Right lobe of liver (tissue), 4 donors: ENCODE results near the gene TERB2.

Experiments
- POLR2A ChIP-seq: fragments of 450-650 bp; IDR thresholded peaks from one replicate; pipeline ENCODE4 v1.6.1; 2017; ENCODE audit warnings: antibody characterized with exemption, mild to moderate bottlenecking
- TF ChIP-seq, protein P1 (sequence below), 4 donors: fragments of 200-600 bp in 3 of 4; fragments of 450-650 bp in 1 of 4; IDR thresholded peaks; one replicate each; pipeline versions ENCODE4 v1.5.1 to v1.8.0; 2016 to 2022; ENCODE audit warnings: antibody characterized with exemption in 4 of 4, mild to moderate bottlenecking in 2 of 4
- donor health status: DM: no; HTN: no; CAD: no.
- donor health status: DM: no; HTN: no; CAD: no.
- donor health status: DM: no; HTN: yes; CAD: no.

DNA sequence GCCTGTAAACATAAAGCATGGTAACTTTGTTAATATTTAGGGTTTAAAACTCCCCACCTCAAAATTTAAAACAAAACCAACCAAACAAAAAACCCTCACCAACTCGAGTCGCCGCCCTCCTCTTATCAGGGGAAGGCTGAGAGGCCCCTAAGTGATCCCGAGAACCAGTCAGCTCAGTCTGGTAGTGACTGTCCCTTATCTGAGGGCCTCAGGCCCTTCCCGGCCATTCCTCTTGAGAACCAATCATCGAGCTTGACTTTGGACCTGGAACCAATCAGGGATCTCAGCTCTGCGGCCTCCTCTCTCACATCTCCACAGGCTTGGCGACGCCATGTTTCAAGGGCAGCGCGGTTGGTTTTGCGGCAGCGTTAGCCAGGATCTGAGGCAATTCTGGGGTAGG lies at the start of gene TERB2:
- TF ChIP-seq, protein P1, sequence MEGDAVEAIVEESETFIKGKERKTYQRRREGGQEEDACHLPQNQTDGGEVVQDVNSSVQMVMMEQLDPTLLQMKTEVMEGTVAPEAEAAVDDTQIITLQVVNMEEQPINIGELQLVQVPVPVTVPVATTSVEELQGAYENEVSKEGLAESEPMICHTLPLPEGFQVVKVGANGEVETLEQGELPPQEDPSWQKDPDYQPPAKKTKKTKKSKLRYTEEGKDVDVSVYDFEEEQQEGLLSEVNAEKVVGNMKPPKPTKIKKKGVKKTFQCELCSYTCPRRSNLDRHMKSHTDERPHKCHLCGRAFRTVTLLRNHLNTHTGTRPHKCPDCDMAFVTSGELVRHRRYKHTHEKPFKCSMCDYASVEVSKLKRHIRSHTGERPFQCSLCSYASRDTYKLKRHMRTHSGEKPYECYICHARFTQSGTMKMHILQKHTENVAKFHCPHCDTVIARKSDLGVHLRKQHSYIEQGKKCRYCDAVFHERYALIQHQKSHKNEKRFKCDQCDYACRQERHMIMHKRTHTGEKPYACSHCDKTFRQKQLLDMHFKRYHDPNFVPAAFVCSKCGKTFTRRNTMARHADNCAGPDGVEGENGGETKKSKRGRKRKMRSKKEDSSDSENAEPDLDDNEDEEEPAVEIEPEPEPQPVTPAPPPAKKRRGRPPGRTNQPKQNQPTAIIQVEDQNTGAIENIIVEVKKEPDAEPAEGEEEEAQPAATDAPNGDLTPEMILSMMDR (IDR thresholded peaks at IDR 0.05): no peak
- no peak for TF ChIP-seq POLR2A
